Natural killer cell (primary cell): Measurements from ENCODE around the gene ZNF652. TPM values are rescaled to one million over a fixed set of nuclear protein-coding genes. Genes with fewer than 3 reads are reported as not detected.

ENCODE experiments used
- ATAC-seq, 3 donors: fragments of 150-1000 bp in 2 of 3; fragments of 200-7000 bp in 1 of 3; cut with Tn5 transposase; 1 replicate in 1 of 3; 2 replicates in 2 of 3; pipeline ENCODE4 v1.10.0; 2021; ENCODE audit warnings: mild to moderate bottlenecking in 2 of 3, moderate library complexity in 2 of 3
- DNase-seq, 2 donors: peaks; one replicate each; pipeline versions ENCODE4 v3.0.0 to v3.0.0-alpha.2; 2013 to 2021; ENCODE audit warnings: mixed read lengths in 1 of 2
- H3K27ac ChIP-seq: one replicate; pipeline ENCODE4 v1.5.1; 2013; ENCODE audit warnings: mild to moderate bottlenecking, low read length
- H3K27me3 ChIP-seq: one replicate; pipeline ENCODE4 v1.6.1; 2013; ENCODE audit warnings: low read length; ENCODE audit not compliant: control insufficient read depth, insufficient read depth
- H3K36me3 ChIP-seq: one replicate; pipeline ENCODE4 v1.6.1; 2013; ENCODE audit warnings: low read length; ENCODE audit not compliant: control insufficient read depth, insufficient read depth
- H3K4me1 ChIP-seq: one replicate; pipeline ENCODE4 v1.6.1; 2013; ENCODE audit warnings: low read length; ENCODE audit not compliant: control insufficient read depth, insufficient read depth
- H3K4me3 ChIP-seq: one replicate; pipeline ENCODE4 v1.5.1; 2013; ENCODE audit warnings: low read length
- H3K9me3 ChIP-seq: one replicate; pipeline ENCODE4 v1.6.1; 2013; ENCODE audit warnings: low read length; ENCODE audit not compliant: control insufficient read depth, insufficient read depth
- H3K27ac Mint-ChIP-seq, 2 donors: one replicate each; pipeline ENCODE4 v1.8.0; 2022; ENCODE audit warnings: mild to moderate bottlenecking in 2 of 2, mixed read lengths in 2 of 2, moderate library complexity in 1 of 2
- H3K27me3 Mint-ChIP-seq, 2 donors: one replicate each; pipeline ENCODE4 v1.8.0; 2022; ENCODE audit warnings: low read depth in 2 of 2, mixed read lengths in 2 of 2
- H3K36me3 Mint-ChIP-seq: one replicate; pipeline ENCODE4 v1.8.0; 2022; ENCODE audit warnings: mixed read lengths
- H3K4me1 Mint-ChIP-seq, 2 donors: one replicate each; pipeline ENCODE4 v1.8.0; 2022; ENCODE audit warnings: mixed read lengths in 2 of 2
- H3K4me3 Mint-ChIP-seq: one replicate; pipeline ENCODE4 v1.8.0; 2022; ENCODE audit warnings: mild to moderate bottlenecking, moderate library complexity, mixed read lengths
- H3K9me3 Mint-ChIP-seq, 2 donors: one replicate each; pipeline ENCODE4 v1.8.0; 2022; ENCODE audit warnings: mixed read lengths in 2 of 2
- WGBS: methylation state at CpG from one replicate; pipeline ENCODE4 v1.1.7; 2013; ENCODE audit warnings: missing lambda C conversion rate; ENCODE audit not compliant: insufficient coverage; 5-methylcytosine and 5-hydroxymethylcytosine counted together
- intact Hi-C: fragments of 100-400 bp; cut with micrococcal nuclease; formaldehyde crosslinking; loops from one replicate; pipeline ENCODE4 v1.14.2; 2022
- total RNA-seq, 4 donors: library from RNA; stranded (reverse); fragments of 120-200 nt in 1 of 4; gene quantifications; one replicate each; pipeline versions ENCODE4 v1.2.3 to v1.2.4, GENCODE V29; 2013 to 2022
- TF ChIP-seq, protein P1 (sequence below): fragments of 200-600 bp; IDR thresholded peaks from one replicate; pipeline ENCODE4 v1.8.0; 2022; ENCODE audit warnings: antibody characterized with exemption

ZNF652 gene
- total RNA-seq, result 10 to 100 TPM; 53.8 to 79.1 (median 73.3) TPM
- 100.0 TPM for total RNA-seq (2013)

DNA sequence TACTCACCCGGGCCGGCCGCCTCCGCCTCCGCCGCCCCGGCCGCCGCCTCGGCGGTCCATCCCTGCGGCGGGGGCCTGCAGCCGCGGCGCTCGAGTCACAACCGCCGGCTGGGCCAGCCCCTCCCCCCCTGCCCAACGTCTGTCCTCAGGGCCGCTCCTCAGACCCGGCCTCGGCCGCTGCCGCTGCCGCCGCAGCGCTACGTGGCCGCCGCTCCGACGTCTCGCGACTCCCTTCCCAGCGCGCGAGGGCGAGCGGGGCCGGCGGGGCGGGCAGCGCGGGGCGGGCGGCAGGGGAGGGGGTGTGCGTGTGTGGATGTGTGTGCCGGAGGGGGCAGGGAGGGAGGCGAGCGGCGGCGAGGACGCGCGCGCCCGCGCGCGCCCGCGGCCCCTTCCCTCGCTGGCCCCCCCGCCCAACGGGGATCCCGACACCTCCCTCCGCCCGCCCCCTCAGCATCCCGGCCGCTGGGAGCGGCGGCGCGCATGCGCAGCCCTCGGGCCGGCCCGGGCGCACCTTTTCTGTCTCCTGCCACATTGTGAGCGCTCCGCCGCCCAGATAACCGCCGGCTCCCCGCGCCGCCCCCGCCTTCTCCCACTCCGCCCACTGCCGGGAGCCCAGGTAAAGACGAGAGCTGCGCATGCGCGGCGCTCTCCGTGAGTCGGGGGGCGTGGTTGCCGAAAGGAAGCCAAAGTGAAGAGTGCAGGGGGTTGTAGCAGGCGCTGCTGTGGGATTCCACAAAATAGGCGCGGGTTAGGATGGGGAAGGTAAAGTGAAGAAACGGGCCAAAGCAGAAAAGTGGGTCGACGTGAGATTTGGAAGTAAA, at the start of gene ZNF652:
Gene ZNF652 (minus strand): TSS at position 349 of the 821 bp plus-strand sequence. CDS start 44,525 bp downstream, outside the sequence.
- intact Hi-C loops, result loop anchor here (1.0 to 10.0 kb wide), 2 partner anchors 20 to 137 kb away; no protein-coding TSS in a partner anchor
- H3K9me3 Mint-ChIP-seq, result no peaks in the 10 kb centered on the region
- H3K4me3 Mint-ChIP-seq, result peak within 1 kb of the TSS; percentile 91
- H3K36me3 Mint-ChIP-seq, result no peaks in the 10 kb centered on the region
- H3K27me3 Mint-ChIP-seq, result no peaks in the 10 kb centered on the region
- H3K4me1 ChIP-seq, result peaks cover 44% of the 10 kb centered on the region
- ATAC-seq (peak; percentile 62 to 84 (median 68)), DNase-seq (peak; percentile 82 to 97)
- TF ChIP-seq, protein P1, sequence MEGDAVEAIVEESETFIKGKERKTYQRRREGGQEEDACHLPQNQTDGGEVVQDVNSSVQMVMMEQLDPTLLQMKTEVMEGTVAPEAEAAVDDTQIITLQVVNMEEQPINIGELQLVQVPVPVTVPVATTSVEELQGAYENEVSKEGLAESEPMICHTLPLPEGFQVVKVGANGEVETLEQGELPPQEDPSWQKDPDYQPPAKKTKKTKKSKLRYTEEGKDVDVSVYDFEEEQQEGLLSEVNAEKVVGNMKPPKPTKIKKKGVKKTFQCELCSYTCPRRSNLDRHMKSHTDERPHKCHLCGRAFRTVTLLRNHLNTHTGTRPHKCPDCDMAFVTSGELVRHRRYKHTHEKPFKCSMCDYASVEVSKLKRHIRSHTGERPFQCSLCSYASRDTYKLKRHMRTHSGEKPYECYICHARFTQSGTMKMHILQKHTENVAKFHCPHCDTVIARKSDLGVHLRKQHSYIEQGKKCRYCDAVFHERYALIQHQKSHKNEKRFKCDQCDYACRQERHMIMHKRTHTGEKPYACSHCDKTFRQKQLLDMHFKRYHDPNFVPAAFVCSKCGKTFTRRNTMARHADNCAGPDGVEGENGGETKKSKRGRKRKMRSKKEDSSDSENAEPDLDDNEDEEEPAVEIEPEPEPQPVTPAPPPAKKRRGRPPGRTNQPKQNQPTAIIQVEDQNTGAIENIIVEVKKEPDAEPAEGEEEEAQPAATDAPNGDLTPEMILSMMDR, result no peak
- no peaks in the 10 kb centered on the region for H3K9me3 ChIP-seq
- WGBS, result under 1% methylated on average over 104 of the region's 106 CpGs
- H3K27me3 ChIP-seq, result no peaks in the 10 kb centered on the region
- peak within 1 kb of the TSS; percentile 90 to 97 for H3K27ac Mint-ChIP-seq
- H3K36me3 ChIP-seq, result no peaks in the 10 kb centered on the region
- peaks cover 57 to 58% of the 10 kb centered on the region in 2 donors for H3K4me1 Mint-ChIP-seq
- peak within 1 kb of the TSS; percentile 91 for H3K4me3 ChIP-seq
- peak within 1 kb of the TSS; percentile 78 for H3K27ac ChIP-seq

DNA sequence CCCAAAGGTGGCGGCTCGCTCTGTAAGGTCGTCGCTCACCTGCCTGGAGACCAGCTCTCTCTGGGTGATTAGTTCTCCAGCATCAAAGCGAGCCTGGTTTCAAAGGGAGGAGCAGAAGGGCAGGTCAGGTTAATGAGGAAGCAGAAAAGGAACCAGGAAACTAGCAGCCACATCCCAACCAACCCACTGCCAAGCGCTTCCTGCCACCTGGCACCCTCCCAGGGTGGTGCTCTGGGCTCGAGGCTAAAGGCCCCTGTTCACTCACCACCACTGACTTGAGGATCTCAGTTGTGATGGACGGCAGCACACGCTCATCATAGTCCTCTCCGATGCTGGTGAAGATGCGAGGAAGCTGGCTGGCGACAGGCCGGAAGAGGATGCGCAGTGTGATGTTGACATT, 47.0 kb upstream of the ZNF652 start:
- Histone ChIP-seq H3K9me3 (no peaks in the 10 kb centered on the region), H3K36me3 (peaks cover 56% of the 10 kb centered on the region), H3K27ac (no peak overlapping the region), H3K4me3 (no peak overlapping the region), H3K4me1 (peaks cover 39% of the 10 kb centered on the region), H3K27me3 (no peaks in the 10 kb centered on the region)
- intact Hi-C loops, result loop anchor here (2.0 to 10.0 kb wide), 2 partner anchors 88 to 286 kb away; no protein-coding TSS in a partner anchor
- Mint-ChIP-seq H3K27me3 (no peaks in the 10 kb centered on the region), H3K9me3 (no peaks in the 10 kb centered on the region), H3K4me1 (peaks cover 29 to 42% of the 10 kb centered on the region in 2 donors), H3K27ac (no peak overlapping the region), H3K4me3 (no peak overlapping the region), H3K36me3 (peaks cover 9% of the 10 kb centered on the region)
- DNase-seq (no peak), ATAC-seq (no peak)
- TF ChIP-seq, protein P1, result no peak
- 83% methylated on average over 14 of the region's 14 CpGs for WGBS

DNA sequence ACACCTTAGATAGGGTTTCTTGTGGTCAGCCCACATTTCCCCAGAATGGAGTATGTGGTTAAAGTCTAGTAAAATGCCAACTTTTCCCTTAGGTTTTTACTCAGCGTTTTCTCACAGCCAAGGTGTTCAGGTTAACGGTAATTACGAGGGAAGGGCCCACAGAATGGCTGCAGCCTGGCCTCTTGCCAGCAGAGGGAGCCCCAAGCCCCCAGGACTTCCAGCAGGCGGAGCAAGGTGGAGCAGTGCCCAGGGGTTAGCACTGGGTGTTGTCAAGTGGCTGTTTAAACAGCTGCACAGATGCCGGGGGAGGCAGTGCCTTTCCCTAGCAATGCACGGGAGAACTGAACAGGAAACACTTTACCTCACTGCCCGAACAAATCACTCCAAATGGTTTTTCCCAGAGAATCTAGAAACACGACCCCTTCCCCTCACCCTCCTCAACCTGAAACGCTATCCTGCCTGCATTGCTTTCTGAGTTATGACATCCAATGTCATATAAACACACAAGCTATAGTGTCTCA, 46.0 kb upstream of the ZNF652 start:
- no peaks in the 10 kb centered on the region for H3K9me3 ChIP-seq
- DNase-seq (peak; percentile 83 to 90), ATAC-seq (peak; percentile 79 to 91 (median 80))
- Mint-ChIP-seq H3K4me3 (peak overlapping the region; percentile 17), H3K27me3 (no peaks in the 10 kb centered on the region), H3K27ac (peak overlapping the region; percentile 71 to 73), H3K36me3 (peaks cover 9% of the 10 kb centered on the region), H3K4me1 (peaks cover 33 to 47% of the 10 kb centered on the region in 2 donors), H3K9me3 (no peaks in the 10 kb centered on the region)
- peaks cover 56% of the 10 kb centered on the region for H3K36me3 ChIP-seq
- WGBS, result 20% methylated on average over 9 of the region's 9 CpGs
- peak overlapping the region; percentile 4 for H3K27ac ChIP-seq
- H3K27me3 ChIP-seq, result no peaks in the 10 kb centered on the region
- no peak overlapping the region for H3K4me3 ChIP-seq
- intact Hi-C loops, result loop anchor here (1.0 to 10.0 kb wide), 3 partner anchors 89 to 287 kb away; no protein-coding TSS in a partner anchor
- TF ChIP-seq, protein P1, result peak; percentile 98
- peaks cover 44% of the 10 kb centered on the region for H3K4me1 ChIP-seq
